AG20443 (cell line): Measurements from ENCODE around the gene KRTAP13-1.

Source experiments
- DNase-seq: peaks from one replicate; pipeline ENCODE4 v3.0.0; 2012; ENCODE audit warnings: low spot score, mixed read lengths

KRTAP13-1 gene, protein sequence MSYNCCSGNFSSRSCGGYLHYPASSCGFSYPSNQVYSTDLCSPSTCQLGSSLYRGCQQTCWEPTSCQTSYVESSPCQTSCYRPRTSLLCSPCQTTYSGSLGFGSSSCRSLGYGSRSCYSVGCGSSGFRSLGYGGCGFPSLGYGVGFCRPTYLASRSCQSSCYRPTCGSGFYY

DNA sequence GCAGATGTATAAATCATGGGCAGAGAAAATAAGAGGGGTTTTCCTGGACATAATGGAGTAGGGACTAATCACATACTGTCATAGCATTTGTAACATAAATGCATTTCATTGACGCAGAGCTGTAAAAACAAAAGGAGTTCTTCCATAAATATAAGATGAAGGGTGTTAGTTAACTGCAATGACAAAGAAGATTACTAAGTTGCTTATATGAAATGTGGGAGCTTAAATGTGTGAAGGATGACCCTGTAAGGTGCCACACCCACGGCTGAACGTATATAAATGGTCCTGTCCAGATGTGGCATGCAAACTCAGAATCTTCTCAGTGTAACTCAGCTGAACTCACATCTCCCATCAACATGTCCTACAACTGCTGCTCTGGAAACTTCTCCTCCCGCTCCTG is at the start of gene KRTAP13-1:
TSS of gene KRTAP13-1 (plus strand) at position 301 of the 400 bp plus-strand sequence. CDS start at position 357, 56 bp downstream.
- DNase-seq = no peak

DNA sequence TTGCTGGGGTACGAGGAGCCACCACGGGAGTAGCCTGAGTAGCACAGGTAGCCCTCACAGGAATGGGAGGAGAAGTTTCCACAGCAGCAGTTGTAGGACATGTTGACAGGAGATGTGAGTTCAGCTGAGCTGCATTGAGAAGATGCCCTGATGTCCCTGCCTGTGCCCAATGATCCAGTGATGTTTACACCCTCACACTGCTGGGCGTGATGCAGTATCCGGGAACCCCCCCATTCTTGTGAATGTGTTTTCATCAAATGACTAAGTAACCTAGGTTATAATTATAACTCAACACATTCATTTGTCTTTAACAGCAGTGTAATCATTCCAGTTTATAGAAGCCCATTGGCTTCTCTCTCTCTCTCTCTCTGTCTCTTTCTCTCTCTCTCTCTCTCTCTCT is 47.3 kb upstream of the KRTAP13-1 start, which contains the start of gene KRTAP23-1:
TSS of gene KRTAP23-1 (minus strand) at position 101 of the 400 bp plus-strand sequence. CDS start at position 101, 0 bp downstream.
- no peak for DNase-seq

DNA sequence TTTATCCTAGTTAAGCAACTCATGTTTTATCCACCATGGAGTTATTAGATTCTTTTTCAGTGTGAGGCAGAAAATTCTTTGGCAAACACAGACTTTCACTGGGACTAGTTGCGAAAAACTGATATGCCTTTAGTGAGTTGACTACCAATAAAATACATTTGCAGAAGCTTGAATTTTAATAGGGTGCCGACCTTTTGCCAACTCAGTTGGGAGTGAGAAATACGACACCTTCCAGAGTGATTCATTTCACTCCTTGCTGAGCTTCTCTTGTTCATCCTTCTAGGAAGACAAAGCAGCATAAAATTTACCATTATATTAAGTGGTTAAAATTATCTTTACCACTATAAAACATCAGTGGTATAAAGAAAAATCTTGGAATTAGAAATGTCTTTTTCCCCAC is 46.3 kb upstream of the KRTAP13-1 start:
- DNase-seq = no peak

DNA sequence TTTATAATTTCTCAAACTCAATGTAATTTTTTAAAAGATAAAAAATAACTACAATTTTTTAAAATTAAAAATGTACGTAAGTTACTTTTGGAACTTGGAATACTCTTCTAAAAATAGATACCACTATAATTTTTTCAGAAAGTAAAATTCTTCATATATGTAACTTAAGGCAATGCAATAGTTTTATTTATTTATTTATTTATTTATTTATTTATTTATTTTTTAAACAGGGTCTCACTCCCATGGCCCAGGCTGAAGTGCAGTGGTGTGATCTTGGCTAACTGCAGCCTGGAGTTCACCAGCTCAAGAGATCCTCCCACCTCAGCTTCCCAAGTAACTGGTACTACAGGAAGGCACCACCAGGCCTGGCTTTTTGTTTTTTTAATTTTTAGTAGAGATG is 44.3 kb upstream of the KRTAP13-1 start:
- no peak for DNase-seq

DNA sequence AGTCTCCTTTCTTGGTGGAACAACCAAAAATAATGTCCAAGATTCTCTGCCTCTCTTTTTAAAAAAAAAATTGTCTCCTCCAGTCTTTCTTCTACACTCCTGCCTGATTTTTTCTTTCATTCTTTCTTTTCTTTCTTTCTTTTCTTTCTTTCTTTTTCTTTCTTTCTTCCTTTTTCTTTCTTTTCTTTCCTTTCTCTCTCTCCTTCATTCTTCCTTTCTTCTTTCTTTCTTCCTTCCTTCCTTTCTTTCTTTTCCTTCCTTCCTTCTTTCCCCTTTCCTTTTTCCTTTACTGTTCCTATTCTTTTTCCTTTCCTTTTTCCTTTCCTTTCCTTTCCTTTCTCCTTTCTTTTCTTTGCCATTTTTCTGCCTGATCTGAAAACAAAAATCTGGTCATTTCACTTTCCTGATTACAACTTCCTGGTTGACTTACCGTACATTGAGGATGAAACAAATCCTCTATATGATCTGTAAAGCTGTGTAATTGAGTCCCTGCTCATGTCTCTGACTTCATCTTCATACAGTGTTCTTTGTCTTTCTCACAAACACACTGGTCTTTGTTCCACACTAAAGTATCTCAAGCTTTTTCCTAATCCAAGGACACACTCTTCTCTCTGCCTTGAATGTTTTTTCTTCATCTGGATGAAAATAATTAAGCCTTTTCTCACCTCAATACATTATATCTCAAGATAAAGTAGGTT is 41.4 kb upstream of the KRTAP13-1 start:
- no peak for DNase-seq

DNA sequence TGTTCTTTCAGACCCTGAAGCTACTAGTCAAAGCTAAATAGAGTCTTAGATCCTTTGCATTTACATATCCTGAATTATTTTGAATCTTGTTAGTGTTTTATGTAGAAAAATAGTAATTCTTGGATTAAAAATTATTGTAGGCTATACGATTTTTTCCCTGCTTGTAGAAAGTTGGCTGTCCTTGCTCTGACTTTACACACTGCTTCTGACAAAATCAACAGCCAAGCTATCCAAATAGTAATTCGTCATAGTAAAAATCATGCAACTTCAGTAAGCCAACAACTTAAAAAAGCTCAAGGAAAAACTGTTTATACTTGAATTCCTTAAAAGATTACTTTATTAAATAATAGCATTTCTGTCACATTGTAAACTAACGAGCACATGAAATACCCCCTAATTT is 39.9 kb upstream of the KRTAP13-1 start:
- no peak for DNase-seq

DNA sequence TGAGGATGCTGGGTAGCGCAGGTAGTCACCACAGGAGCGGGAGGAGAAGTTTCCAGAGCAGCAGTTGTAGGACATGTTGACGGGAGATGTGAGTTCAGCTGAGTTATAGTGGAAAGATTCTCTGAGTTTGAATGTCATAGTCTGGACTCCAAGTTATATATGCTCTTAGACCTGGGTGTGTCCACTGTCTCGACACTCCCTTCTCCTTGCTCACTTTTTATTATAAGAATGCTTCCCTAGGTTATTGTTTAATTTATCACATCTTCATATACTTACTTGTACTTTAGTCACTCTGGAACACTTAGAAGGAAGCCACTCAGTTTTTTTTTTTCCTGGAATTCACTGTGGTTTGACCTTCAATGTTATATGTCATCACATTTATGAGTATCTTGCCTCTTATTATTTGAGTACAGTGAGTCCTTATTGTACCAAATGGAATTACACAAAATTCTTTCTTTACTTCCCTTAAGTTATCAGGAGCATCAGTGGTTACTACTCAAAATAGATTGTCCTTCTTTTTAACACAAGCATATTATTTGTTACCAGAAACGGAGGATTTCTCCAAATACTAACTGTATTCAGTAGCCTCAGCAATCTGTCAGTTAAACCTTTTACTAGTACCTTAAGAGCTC is 23.6 kb upstream of the KRTAP13-1 start, which contains the start of gene KRTAP13-2:
TSS of gene KRTAP13-2 (minus strand) at position 133 of the 632 bp plus-strand sequence. CDS start at position 75, 58 bp downstream.
- DNase-seq = no peak

DNA sequence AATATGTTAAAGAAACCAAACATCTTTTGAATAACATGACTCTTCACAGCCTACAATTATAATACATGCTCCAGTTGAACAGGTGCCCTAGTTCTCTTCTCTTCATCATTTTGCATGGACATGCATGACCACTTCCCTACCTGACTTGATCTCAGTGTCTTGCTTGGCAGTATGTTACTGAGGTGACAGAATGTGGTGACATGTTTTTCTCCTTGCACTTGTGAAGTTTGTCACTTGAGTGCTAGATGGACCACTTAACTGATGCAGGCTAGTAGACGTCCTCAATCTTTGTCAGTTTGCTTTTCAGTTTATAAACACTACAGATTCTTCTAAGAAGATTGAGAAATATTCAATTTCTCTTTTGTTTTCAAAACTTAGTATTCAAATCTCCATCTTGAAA is 13.6 kb upstream of the KRTAP13-1 start:
- DNase-seq = no peak

DNA sequence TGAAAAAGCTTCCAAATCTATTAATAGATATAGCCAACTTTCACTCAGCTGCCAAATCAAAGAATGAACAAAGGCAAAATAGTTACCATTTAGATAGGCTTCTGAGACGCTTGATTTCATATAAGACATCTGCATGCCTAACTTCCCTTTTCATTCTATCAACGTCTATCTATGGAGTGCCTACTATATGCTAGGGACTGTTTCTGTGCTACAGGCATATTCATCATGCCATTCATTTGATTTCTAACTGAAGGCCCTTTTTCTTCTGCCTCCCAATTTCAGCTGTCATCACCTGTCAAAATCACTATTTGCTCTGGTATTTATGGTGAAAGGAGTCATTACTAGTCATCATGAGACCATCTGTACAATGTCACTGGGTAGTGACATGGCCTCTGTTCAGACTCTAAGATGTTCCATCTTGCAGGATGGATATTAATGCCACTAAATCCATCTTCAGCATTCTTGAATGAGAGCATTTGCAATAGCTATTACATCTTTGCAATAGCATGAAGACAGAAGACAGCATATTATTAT is 4.3 kb upstream of the KRTAP13-1 start:
- no peak for DNase-seq

DNA sequence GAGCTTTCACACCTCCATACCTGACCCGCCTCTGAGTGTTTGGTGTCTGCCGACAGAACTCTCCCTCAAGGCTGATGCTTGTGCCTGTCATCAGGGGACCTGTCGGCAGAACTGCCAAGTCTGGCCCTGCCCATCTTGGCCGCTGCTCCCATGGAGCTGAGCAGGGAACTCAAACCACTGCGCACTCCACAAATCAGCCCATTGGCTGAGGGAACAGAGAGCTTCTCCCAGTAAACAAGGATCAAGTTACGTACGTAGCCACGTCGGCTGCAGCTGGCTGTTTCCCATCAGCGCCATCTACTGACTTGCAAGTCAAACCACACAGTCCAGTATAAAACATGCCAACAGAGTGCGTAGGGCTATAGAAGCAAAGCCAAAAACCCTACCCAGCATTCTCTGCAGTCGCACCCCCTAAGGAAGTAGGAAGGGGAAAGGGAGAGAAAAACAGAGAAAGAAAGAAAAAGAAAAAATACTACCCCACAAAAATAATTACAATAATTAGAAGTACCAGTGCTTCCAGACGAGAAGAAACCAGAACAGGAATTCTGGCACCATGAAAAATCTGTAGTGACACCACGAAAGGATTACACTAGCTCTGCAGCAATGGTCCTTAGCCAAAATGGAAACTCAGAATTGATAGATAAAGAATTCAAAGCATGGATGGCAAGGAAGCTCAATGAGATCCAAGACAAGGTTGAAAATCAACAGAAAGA is 13.1 kb downstream of the KRTAP13-1 start:
- peak; percentile 3 for DNase-seq

DNA sequence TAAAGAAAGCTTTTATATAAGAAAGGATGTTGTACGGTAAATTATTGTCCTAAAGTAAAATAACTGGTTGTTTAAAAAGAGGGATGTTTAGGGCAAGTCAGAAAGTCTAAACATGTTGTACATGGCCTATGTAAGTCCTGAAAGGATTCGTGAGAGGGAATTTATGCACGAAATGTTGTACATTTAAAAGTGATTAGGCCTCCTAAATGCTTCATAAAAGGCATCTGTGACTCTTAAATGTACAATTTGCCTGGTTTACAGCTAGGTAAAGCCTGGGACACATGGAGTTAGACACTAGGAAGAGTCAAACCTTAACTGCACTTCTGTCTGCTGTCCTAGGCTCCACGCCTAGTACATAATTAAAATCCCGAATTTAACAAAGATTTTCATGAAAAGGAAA is 20.2 kb downstream of the KRTAP13-1 start:
- no peak for DNase-seq

DNA sequence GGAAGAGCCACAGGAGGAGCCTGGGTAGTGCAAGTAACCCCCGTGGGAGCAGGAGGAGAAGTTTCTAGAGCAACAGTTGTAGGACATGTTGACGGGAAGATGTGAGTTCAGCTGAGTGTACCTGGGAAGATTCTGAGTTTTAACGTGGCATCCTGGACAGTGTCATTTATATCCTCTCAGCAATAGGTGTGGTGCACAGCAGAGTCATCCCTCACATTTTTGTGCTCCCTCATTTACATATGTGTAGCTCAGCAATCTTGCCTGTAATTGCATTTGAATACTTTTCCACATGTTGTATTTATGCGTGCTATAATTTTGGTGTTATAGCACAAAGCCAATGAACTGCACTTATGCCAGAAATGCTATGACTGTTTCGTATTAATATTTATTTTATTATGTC is 30.0 kb downstream of the KRTAP13-1 start, which contains the start of gene KRTAP13-3:
TSS of gene KRTAP13-3 (minus strand) at position 101 of the 400 bp plus-strand sequence. CDS start at position 87, 14 bp downstream.
- DNase-seq = no peak

DNA sequence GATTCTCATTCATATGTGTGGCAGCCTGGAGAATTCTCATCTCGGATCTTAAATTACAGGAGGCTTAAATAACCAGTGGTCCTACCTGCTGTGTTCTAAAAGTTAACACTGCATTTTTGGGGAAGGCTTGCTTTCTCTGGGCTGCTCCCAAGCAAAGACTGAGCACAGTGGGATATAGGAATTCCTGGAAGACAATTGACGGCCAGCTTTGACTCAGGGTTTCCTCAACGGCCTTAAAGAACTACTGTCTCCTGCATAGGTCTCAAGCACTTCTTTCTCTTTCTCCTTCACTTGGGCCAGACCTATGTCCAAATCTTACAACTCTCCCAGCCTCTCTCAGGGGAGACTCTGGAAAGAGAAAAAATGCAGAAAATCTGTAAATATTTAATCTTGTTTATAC is 30.9 kb downstream of the KRTAP13-1 start:
- no peak for DNase-seq

DNA sequence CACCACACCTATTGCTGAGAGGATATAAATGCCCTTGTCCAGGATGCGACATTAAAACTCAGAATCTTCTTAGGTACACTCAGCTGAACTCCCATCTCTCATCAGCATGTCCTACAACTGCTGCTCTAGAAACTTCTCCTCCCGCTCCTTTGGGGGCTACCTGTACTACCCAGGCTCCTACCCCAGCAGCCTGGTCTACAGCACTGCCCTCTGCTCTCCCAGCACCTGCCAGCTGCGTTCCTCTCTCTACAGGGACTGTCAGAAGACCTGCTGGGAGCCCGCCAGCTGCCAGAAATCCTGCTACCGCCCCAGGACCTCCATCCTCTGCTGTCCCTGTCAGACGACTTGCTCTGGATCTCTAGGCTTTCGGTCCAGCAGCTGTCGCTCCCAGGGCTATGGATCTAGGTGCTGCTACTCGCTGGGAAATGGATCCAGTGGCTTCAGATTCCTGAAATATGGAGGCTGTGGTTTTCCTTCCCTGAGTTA is 34.4 kb downstream of the KRTAP13-1 start, which contains the start of gene KRTAP13-4:
TSS of gene KRTAP13-4 (plus strand) at position 51 of the 486 bp plus-strand sequence. CDS start at position 107, 56 bp downstream.
- DNase-seq = no peak

DNA sequence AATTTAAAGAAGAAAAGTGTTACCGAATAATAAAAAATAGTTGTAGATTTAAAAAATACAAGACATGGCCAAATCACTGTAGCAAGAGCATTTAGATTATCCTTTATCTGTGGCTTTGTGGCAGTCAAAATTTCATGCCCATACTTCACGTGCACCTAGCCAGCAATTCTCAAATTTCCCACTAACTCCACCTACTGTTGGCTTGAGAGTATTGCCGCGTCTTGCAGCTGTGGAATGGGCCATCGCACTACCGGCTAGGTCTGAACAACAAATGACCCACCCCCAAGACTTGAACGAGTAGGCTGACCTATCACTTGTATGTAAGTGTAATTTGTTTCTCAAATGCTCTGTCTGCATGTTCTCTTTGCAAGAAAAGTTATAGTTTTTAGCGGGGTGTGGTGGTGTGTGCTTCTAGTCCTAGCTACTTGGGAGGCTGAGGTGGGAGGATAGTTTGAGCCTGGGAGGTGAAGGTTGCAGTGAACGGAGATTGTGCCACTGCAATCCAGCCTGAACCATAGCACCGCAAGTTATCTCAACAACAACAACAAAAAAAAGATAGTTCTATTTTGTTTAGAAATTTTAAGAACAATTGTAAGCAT is 38.3 kb downstream of the KRTAP13-1 start:
- DNase-seq = peak; percentile 6

DNA sequence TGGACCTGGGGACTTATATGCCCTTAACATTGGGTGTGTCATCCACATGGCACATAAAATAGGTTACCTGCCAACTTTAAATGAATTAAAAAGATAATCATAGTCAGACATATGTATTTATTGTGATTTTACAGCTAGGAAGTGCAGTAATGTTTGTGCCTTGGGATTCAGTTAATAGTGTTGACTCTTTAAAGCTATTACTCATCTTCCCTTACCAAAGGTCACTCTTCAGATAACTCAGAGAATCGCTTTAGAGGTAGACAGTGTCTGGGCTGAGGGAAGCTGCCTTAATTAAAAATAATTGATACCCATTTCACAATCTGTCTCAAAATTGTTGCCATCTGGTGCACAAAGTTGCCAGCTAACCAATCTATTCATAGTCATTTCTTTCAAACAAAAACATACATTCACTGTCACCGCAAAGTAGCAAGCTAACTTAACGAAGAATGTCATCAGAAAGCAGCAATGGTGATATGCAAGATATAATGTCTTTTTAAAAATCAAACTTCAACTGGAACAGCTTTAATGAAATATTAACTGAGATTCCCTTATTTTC is 41.3 kb downstream of the KRTAP13-1 start:
- DNase-seq = no peak

DNA sequence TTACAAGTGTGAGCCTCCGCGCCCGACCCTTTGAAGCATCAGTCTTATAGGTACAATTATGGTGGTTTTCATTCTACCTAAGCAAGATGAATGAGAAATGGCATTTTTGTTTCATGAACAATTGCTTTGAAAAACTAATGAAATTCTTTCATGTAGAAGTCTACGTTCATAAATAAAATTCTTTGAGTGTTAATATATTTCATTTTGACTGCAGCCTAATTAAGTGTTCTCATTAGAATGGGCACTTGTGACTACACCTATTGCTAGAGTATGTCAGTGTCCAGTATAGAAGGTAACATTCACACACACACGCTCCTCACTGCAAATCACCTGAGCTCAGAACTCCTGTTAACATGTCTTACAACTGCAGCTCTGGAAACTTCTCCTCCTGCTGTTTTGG is 44.1 kb downstream of the KRTAP13-1 start, which contains the start of gene KRTAP15-1:
TSS of gene KRTAP15-1 (plus strand) at position 301 of the 400 bp plus-strand sequence. CDS start at position 354, 53 bp downstream.
- no peak for DNase-seq

DNA sequence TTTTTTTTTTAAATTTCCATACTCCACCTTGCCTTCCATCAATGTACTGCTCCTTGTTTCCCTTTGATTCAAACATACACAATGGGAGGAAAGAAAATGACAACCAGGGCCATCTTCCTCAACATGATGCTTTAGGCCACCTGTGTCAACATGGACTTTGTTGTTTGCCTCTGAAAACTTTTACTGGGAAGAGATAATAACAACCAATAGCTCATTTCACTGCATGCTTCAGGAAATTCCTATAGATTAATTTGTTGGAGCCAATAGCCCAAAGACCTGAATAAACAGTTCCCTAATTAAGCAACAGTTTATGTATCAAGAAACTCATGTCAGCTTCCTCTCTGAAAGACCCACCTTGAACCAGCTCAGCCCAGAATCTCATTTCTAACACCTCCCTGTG is 47.4 kb downstream of the KRTAP13-1 start:
- no peak for DNase-seq

DNA sequence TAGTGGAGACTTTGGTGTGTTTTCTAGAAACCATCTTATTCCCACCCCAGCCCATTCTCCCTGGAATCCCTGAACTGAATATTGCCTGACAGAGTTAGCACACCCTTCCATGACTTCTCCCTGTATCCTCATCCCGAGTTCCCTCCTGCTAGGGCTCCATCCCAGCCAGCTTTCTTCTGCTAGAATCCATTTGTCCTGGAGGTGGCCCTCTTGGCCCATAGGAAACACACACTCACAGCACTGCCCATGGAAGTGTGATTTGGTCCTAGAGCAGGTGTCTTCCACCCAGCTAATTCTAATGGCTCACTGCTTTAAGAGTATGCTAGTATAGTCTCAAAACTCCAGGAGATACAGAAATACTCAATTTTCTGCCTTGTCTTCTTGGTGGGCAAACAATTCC is 48.4 kb downstream of the KRTAP13-1 start:
- DNase-seq = no peak
